ENCODE data around the gene CSK.

- TF ChIP-seq, protein P1, sequence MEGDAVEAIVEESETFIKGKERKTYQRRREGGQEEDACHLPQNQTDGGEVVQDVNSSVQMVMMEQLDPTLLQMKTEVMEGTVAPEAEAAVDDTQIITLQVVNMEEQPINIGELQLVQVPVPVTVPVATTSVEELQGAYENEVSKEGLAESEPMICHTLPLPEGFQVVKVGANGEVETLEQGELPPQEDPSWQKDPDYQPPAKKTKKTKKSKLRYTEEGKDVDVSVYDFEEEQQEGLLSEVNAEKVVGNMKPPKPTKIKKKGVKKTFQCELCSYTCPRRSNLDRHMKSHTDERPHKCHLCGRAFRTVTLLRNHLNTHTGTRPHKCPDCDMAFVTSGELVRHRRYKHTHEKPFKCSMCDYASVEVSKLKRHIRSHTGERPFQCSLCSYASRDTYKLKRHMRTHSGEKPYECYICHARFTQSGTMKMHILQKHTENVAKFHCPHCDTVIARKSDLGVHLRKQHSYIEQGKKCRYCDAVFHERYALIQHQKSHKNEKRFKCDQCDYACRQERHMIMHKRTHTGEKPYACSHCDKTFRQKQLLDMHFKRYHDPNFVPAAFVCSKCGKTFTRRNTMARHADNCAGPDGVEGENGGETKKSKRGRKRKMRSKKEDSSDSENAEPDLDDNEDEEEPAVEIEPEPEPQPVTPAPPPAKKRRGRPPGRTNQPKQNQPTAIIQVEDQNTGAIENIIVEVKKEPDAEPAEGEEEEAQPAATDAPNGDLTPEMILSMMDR (conservative IDR thresholded peaks at IDR 0.05 in 1 of 2, IDR thresholded peaks at IDR 0.05 in 1 of 2; ENCODE audit: extremely low read depth in 1 of 2, insufficient read depth in 1 of 2, low read depth in 1 of 2, low read length in 2 of 2): no peak
- no peak for TF ChIP-seq EZH2 (IDR thresholded peaks at IDR 0.05; ENCODE audit: borderline replicate concordance, low read length)
These were observed 23.1 kb downstream of the CSK start for GRCh38 chr15:74804935-74805334.

Data from mammary epithelial cell (primary cell).